Left ventricle myocardium inferior (tissue), 1 donor: Measurements from ENCODE around the gene BAAT. TPM values are rescaled to one million over a fixed set of nuclear protein-coding genes. Genes with fewer than 3 reads are reported as not detected.

Experiments
- DNase-seq: peaks from one replicate; pipeline ENCODE4 v3.0.0-alpha.2; 2020
- H3K27ac ChIP-seq: fragments of 200-600 bp; replicated peaks from 2 replicates; pipeline ENCODE4 v1.8.0; 2021
- H3K27me3 ChIP-seq: fragments of 200-600 bp; 2 replicates; pipeline ENCODE4 v1.8.0; 2021; ENCODE audit warnings: low read depth
- H3K36me3 ChIP-seq: fragments of 200-600 bp; 2 replicates; pipeline ENCODE4 v1.8.0; 2021
- H3K4me1 ChIP-seq: fragments of 200-600 bp; 2 replicates; pipeline ENCODE4 v1.8.0; 2021
- H3K4me3 ChIP-seq: fragments of 200-600 bp; 2 replicates; pipeline ENCODE4 v1.8.0; 2021; ENCODE audit warnings: mild to moderate bottlenecking, moderate library complexity
- H3K9me3 ChIP-seq: fragments of 200-600 bp; replicated peaks from 2 replicates; pipeline ENCODE4 v1.8.0; 2021
- CTCF ChIP-seq: fragments of 200-600 bp; IDR thresholded peaks from 2 replicates; pipeline ENCODE4 v1.8.0; 2021; ENCODE audit warnings: antibody characterized with exemption, mild to moderate bottlenecking, borderline replicate concordance
- intact Hi-C: fragments of 100-400 bp; cut with micrococcal nuclease; formaldehyde crosslinking; loops from one replicate; pipeline ENCODE4 v1.11.0; 2022
- total RNA-seq: library from RNA; stranded (reverse); fragmentation: NEBNext Ultra II Directional; extraction: Animal tissue kit (Norgen Biotek cat#: 25700); gene quantifications from one replicate; pipeline ENCODE4 v1.2.1, GENCODE V29; 2021
- donor health status: DM: no; HTN: yes; CAD: no; lungs with severe emphysema.

The BAAT gene
- total RNA-seq, 1 donor from 2014 or later: not detected

- H3K4me1 ChIP-seq: peaks cover 12% of the 10 kb centered on the region
- no peaks in the 10 kb centered on the region for H3K27me3 ChIP-seq
- DNase-seq: no peak
- H3K27ac ChIP-seq: no peak overlapping the region
- TF ChIP-seq CTCF: no peak
- H3K4me3 ChIP-seq: no peak overlapping the region
- H3K36me3 ChIP-seq: peaks cover 29% of the 10 kb centered on the region
- intact Hi-C loops: no loop called here
- peaks cover 68% of the 10 kb centered on the region for H3K9me3 ChIP-seq
These were observed 33.2 kb upstream of the BAAT start for GRCh38 chr9:101417977-101418376.

GRCh38 chr9:101417389-101417788 lies 32.6 kb upstream of the BAAT start:
- no peak for DNase-seq
- no peak overlapping the region for H3K27ac ChIP-seq
- intact Hi-C loops: no loop called here
- H3K4me3 ChIP-seq: no peak overlapping the region
- peaks cover 35% of the 10 kb centered on the region for H3K36me3 ChIP-seq
- H3K9me3 ChIP-seq: peaks cover 73% of the 10 kb centered on the region
- no peak for TF ChIP-seq CTCF
- H3K4me1 ChIP-seq: peaks cover 8% of the 10 kb centered on the region
- H3K27me3 ChIP-seq: no peaks in the 10 kb centered on the region

GRCh38 chr9:101415578-101415977 lies 30.8 kb upstream of the BAAT start:
- no peak for TF ChIP-seq CTCF
- Histone ChIP-seq H3K27me3 (no peaks in the 10 kb centered on the region), H3K9me3 (peaks cover 92% of the 10 kb centered on the region)

GRCh38 chr9:101414839-101415238 lies 30.0 kb upstream of the BAAT start:
- H3K9me3 ChIP-seq: peaks cover 96% of the 10 kb centered on the region
- intact Hi-C loops: no loop called here
- H3K27me3 ChIP-seq: no peaks in the 10 kb centered on the region
- H3K36me3 ChIP-seq: peaks cover 58% of the 10 kb centered on the region
- DNase-seq: no peak
- no peak overlapping the region for H3K4me3 ChIP-seq
- H3K4me1 ChIP-seq: peaks cover 3% of the 10 kb centered on the region
- no peak overlapping the region for H3K27ac ChIP-seq
- TF ChIP-seq CTCF: no peak

More at GRCh38 chr9:101415578-101415977, 30.8 kb upstream of the BAAT start:
- Histone ChIP-seq H3K4me3 (no peak overlapping the region), H3K27ac (no peak overlapping the region), H3K4me1 (peaks cover 5% of the 10 kb centered on the region), H3K36me3 (peaks cover 51% of the 10 kb centered on the region)
- DNase-seq: no peak
- intact Hi-C loops: no loop called here

- Histone ChIP-seq H3K4me3 (no peak overlapping the region), H3K9me3 (peaks cover 100% of the 10 kb centered on the region)
These were observed 24.3 kb upstream of the BAAT start for GRCh38 chr9:101409079-101409477.

More at GRCh38 chr9:101409079-101409477, 24.3 kb upstream of the BAAT start:
- intact Hi-C loops: loop anchor here (10.0 kb wide), 1 partner anchor 126 kb away; the partner anchor contains the start of gene RNF20
- no peak for DNase-seq
- Histone ChIP-seq H3K4me1 (no peaks in the 10 kb centered on the region), H3K27ac (no peak overlapping the region), H3K36me3 (peaks cover 97% of the 10 kb centered on the region), H3K27me3 (no peaks in the 10 kb centered on the region)
- no peak for TF ChIP-seq CTCF
